HG03354 (cell line): ENCODE measurements around the gene MAP3K13.
"Not testable (repeated sequence)": the region's sequence is repeated elsewhere in the genome, so short reads cannot be mapped to it uniquely, and the experiment has no call there.

Experiments
- ATAC-seq: cut with Tn5 transposase; IDR thresholded peaks from one replicate; pipeline ENCODE4 v1.9.1; 2021; ENCODE audit warnings: mild to moderate bottlenecking; ENCODE audit not compliant: unreplicated experiment, poor library complexity, severe bottlenecking

MAP3K13 gene

GRCh38 chr3:185339945-185340344, 23.0 kb upstream of the MAP3K13 start:
- no peak for ATAC-seq

- no peak for ATAC-seq
These were observed 22.2 kb upstream of the MAP3K13 start for GRCh38 chr3:185340751-185341150.

GRCh38 chr3:185341616-185342458, 21.1 kb upstream of the MAP3K13 start:
- no peak for ATAC-seq

- no peak for ATAC-seq
These were observed 20.3 kb upstream of the MAP3K13 start for GRCh38 chr3:185342459-185343174.

- ATAC-seq = no peak
These were observed 15.5 kb upstream of the MAP3K13 start for GRCh38 chr3:185347399-185347798.

- no peak for ATAC-seq
These were observed 12.1 kb upstream of the MAP3K13 start for GRCh38 chr3:185350841-185351240.

- no peak for ATAC-seq
These were observed 11.5 kb upstream of the MAP3K13 start for GRCh38 chr3:185351396-185351795.

GRCh38 chr3:185353225-185353624, 9.7 kb upstream of the MAP3K13 start:
- no peak for ATAC-seq

GRCh38 chr3:185353823-185354614, 8.9 kb upstream of the MAP3K13 start:
- peak; percentile 99 for ATAC-seq

- ATAC-seq = no peak
These were observed 6.4 kb upstream of the MAP3K13 start for GRCh38 chr3:185356499-185356898.

GRCh38 chr3:185361920-185362319, 1.0 kb upstream of the MAP3K13 start:
- ATAC-seq = no peak

GRCh38 chr3:185363662-185364203, 797 bp downstream of the MAP3K13 start:
- ATAC-seq = peak; percentile 37

GRCh38 chr3:185365291-185366073, 2.5 kb downstream of the MAP3K13 start:
- no peak for ATAC-seq

GRCh38 chr3:185366074-185366335, 3.1 kb downstream of the MAP3K13 start:
- no peak for ATAC-seq

- no peak for ATAC-seq
These were observed 4.0 kb downstream of the MAP3K13 start for GRCh38 chr3:185366913-185367312.

- not testable (repeated sequence) for ATAC-seq
These were observed 7.4 kb downstream of the MAP3K13 start for GRCh38 chr3:185370349-185370748.

- no peak for ATAC-seq
These were observed 8.6 kb downstream of the MAP3K13 start for GRCh38 chr3:185371306-185372074.

GRCh38 chr3:185381320-185382058, 18.6 kb downstream of the MAP3K13 start:
- ATAC-seq = no peak
